Aorta (tissue), 5 donors: ENCODE measurements around the gene ATP9B. TPM values are rescaled to one million over a fixed set of nuclear protein-coding genes. Genes with fewer than 3 reads are reported as not detected.

Experiments used
- ATAC-seq: fragments of 200-7000 bp; cut with Tn5 transposase; one replicate; pipeline ENCODE4 v1.9.1; 2022; ENCODE audit warnings: moderate library complexity; ENCODE audit not compliant: low FRiP score
- DNase-seq, 2 donors: peaks; one replicate each; pipeline ENCODE4 v3.0.0-alpha.2; 2020
- H3K27ac ChIP-seq, 2 donors: one replicate each; pipeline ENCODE4 v1.5.1; 2013; ENCODE audit warnings: low read length in 2 of 2, mild to moderate bottlenecking in 2 of 2, moderate library complexity in 2 of 2, control low read depth in 1 of 2, inconsistent platforms in 1 of 2, low read depth in 1 of 2
- H3K27me3 ChIP-seq, 2 donors: one replicate each; pipeline ENCODE4 v1.6.1; 2013; ENCODE audit warnings: control low read depth in 1 of 2, low read length in 1 of 2, mild to moderate bottlenecking in 1 of 2, moderate library complexity in 1 of 2; ENCODE audit not compliant: insufficient read depth in 2 of 2, control insufficient read depth in 1 of 2
- H3K36me3 ChIP-seq, 2 donors: one replicate each; pipeline ENCODE4 v1.6.1; 2013; ENCODE audit warnings: control low read depth in 1 of 2, low read length in 1 of 2, mild to moderate bottlenecking in 1 of 2; ENCODE audit not compliant: insufficient read depth in 2 of 2, control insufficient read depth in 1 of 2
- H3K4me1 ChIP-seq, 2 donors: one replicate each; pipeline ENCODE4 v1.6.1; 2013; ENCODE audit warnings: low read length in 2 of 2, control low read depth in 1 of 2, mild to moderate bottlenecking in 1 of 2, moderate library complexity in 1 of 2; ENCODE audit not compliant: insufficient read depth in 2 of 2, control insufficient read depth in 1 of 2
- H3K4me3 ChIP-seq, 2 donors: one replicate each; pipeline ENCODE4 v1.5.1; 2013; ENCODE audit warnings: low read length in 2 of 2, control low read depth in 1 of 2, mild to moderate bottlenecking in 1 of 2
- H3K9me3 ChIP-seq: one replicate; pipeline ENCODE4 v1.6.1; 2013; ENCODE audit warnings: mild to moderate bottlenecking, low read length; ENCODE audit not compliant: control insufficient read depth
- WGBS, 2 donors: extraction: QIAGEN DNeasy Blood & Tissue Kit; methylation state at CpG; one replicate each; pipeline ENCODE4 v1.1.7; 2013; 5-methylcytosine and 5-hydroxymethylcytosine counted together
- intact Hi-C, 2 donors: fragments of 100-400 bp; cut with DNase I; formaldehyde crosslinking; loops; one replicate each; pipeline versions ENCODE4 v1.14.2 to v1.15.0; 2022
- polyA plus RNA-seq, 2 donors: library from polyadenylated mRNA; stranded (reverse); fragments of 200-250 nt; gene quantifications; one replicate each; pipeline ENCODE4 v1.2.3, GENCODE V29; 2013
- total RNA-seq, 2 donors: library from RNA; stranded (reverse); fragmentation: NEBNext Ultra II Directional; extraction: Animal tissue kit (Norgen Biotek cat#: 25700); gene quantifications; one replicate each; pipeline ENCODE4 v1.2.1, GENCODE V29; 2021
- donor health status: healthy with polysubstance abuse.
- donor health status: Bipolar disorder and iron deficiency.
- donor health status: DM: no; HTN: no; CAD: no.
- donor health status: DM: no; HTN: no; CAD: no.
- donor health status: DM: yes; HTN: yes; CAD: no.

Gene ATP9B
- total and polyA plus RNA-seq, 4 donors: 2.3 to 55.3 (median 30.5) TPM

DNA sequence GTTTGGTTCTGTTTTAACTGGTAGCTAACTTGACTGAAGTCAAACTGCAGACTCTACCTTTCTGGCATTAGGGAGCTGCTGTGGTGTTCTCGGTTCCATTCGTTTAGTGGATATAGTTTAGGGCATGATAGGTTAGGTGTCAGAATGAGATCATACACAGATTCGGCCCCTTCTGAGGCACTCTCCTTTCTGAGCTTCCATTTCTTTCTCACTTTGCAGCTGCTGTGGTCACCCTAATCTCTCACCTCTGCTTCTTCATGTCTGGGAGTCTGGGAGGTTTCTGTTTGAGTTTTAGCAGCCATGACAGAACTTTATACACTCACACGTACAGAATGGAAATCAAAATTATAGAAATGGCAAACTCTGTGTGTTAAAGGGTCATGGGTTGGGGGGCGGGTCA lies 122.8 kb downstream of the ATP9B start:
- Histone ChIP-seq H3K9me3 (no peaks in the 10 kb centered on the region), H3K36me3 (no peaks in the 10 kb centered on the region), H3K4me1 (no peaks in the 10 kb centered on the region), H3K27ac (no peak overlapping the region), H3K27me3 (no peaks in the 10 kb centered on the region), H3K4me3 (no peak overlapping the region)
- 90 to 95% methylated on average over 5 of the region's 5 CpGs for WGBS, 2 donors
- ATAC-seq: no peak
- no peak for DNase-seq
- intact Hi-C loops: no loop called here

GRCh38 chr18:79193826-79194225 lies 124.6 kb downstream of the ATP9B start:
- no peak for ATAC-seq
- Histone ChIP-seq H3K9me3 (no peaks in the 10 kb centered on the region), H3K27ac (no peak overlapping the region), H3K36me3 (no peaks in the 10 kb centered on the region), H3K4me1 (no peaks in the 10 kb centered on the region), H3K27me3 (no peaks in the 10 kb centered on the region), H3K4me3 (no peak overlapping the region)
- intact Hi-C loops: no loop called here
- WGBS, 2 donors: 89 to 92% methylated on average over 2 of the region's 2 CpGs
- no peak for DNase-seq

DNA sequence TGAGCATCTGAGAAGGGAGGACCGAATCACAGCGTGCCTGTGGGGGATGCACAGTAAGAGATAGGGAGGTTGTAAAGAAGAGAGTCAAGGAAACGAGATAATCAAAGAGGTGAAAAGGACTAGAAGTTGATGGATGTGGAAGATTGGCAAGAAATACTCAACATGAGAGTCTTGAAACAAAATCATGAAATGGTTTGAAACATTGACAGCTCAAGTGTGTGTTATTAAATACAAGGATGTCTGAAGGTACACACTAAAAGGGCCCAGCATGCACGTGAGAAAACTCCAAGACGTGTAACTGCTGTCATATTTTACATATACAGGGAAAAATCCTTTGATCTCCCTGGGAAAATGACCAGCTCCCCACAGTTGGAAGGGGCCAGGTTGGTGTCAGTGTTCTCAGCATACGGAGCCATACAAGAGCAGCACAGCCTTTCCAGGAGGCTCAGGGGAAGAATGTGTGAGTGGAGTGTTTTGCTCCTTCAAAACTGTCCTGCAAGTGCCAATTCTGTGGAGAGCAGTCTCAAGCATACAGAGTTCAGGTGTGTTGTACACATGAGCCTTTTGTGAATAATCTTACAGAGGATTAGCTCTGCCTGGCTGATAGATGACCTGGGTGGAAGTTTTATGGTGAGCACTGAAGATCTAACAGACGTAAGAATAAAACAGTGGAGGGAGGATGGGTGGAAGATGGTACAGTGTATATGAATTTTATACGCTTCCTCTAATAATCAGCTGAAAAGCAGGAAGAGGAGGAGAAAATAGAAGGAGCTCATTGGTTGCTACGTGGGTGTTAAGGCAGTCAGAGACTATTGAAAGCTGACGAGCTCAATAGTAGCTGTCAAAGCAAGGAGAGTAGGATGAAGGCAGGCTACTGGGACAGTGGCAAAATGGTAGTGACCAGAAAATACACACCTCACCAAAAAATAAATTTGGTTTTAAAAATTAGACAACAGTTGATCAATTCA lies 126.8 kb downstream of the ATP9B start:
- Histone ChIP-seq H3K27me3 (no peaks in the 10 kb centered on the region), H3K9me3 (no peaks in the 10 kb centered on the region), H3K36me3 (no peaks in the 10 kb centered on the region), H3K27ac (no peak overlapping the region), H3K4me3 (no peak overlapping the region), H3K4me1 (no peaks in the 10 kb centered on the region)
- intact Hi-C loops: no loop called here
- WGBS, 2 donors: 89 to 92% methylated on average over 10 of the region's 10 CpGs
- no peak for DNase-seq
- ATAC-seq: no peak

DNA sequence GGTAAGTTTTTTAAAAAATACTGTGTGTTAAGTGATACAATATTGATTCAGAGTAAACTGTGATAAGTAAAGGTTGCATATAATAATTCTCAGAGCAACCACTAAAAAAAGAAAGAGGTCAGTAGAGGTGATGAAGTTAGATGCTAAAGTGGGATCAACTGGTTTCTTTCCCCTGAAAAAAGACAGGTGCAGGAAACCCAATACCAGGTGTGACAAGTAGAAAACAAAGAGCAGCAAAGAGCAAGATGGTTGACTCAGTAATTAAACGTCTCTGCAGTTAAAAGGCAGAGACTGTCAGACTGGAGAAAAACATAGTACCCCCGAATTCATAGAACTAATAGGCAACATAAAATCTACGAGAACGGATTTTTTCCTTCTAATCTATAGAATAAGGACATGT lies 128.3 kb downstream of the ATP9B start:
- WGBS, 2 donors: 92 to 93% methylated on average over 4 of the region's 4 CpGs
- H3K4me1 ChIP-seq: no peaks in the 10 kb centered on the region
- intact Hi-C loops: no loop called here

GRCh38 chr18:79199691-79200374 lies 130.6 kb downstream of the ATP9B start:
- DNase-seq (no peak), ATAC-seq (no peak)
- H3K27me3 ChIP-seq: no peaks in the 10 kb centered on the region
- no peaks in the 10 kb centered on the region for H3K4me1 ChIP-seq
- no peak overlapping the region for H3K27ac ChIP-seq
- no peaks in the 10 kb centered on the region for H3K9me3 ChIP-seq
- H3K36me3 ChIP-seq: no peaks in the 10 kb centered on the region
- intact Hi-C loops: no loop called here
- H3K4me3 ChIP-seq: no peak overlapping the region
- 81 to 84% methylated on average over 7 of the region's 7 CpGs for WGBS, 2 donors

More for the DNA sequence above, 128.3 kb downstream of the ATP9B start:
- Histone ChIP-seq H3K36me3 (no peaks in the 10 kb centered on the region), H3K4me3 (no peak overlapping the region), H3K27me3 (no peaks in the 10 kb centered on the region), H3K9me3 (no peaks in the 10 kb centered on the region), H3K27ac (no peak overlapping the region)
- no peak for ATAC-seq
- no peak for DNase-seq

GRCh38 chr18:79200546-79201268 lies 131.5 kb downstream of the ATP9B start:
- WGBS, 2 donors: 79 to 84% methylated on average over 7 of the region's 7 CpGs
- Histone ChIP-seq H3K27me3 (no peaks in the 10 kb centered on the region), H3K27ac (no peak overlapping the region), H3K36me3 (no peaks in the 10 kb centered on the region), H3K4me1 (no peaks in the 10 kb centered on the region), H3K4me3 (no peak overlapping the region), H3K9me3 (no peaks in the 10 kb centered on the region)
- DNase-seq: peak in 1 of 2 donors; percentile 86
- intact Hi-C loops: no loop called here
- ATAC-seq: peak; percentile 95

DNA sequence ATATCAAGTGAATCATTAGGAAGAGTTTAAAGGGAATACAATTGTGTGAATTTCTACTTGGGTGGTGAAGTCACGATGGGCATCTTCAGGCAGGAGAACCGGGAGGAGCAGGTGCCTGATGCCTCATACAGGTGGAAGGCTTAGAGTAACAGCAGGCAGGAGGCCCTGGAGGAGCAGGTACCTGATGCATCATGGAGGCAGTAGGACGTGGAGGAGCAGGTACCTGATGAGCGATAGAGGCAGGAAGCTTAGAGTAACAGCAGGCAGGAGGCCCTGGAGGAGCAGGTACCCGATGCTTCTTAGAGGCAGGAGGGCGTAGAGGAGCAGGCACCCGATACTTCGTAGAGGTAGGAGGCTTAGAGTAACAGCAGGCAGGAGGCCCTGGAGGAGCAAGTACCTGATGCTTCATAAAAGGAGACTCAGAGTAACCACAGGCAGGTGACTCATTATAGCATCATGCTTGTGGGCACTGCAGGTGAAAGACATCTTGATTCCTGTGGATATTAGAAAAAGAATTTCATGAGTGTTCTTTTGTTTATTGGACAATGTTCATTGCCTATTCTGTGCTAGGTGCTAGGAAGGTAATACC lies 133.9 kb downstream of the ATP9B start:
- intact Hi-C loops: no loop called here
- WGBS, 2 donors: 95 to 96% methylated on average over 8 of the region's 8 CpGs
- no peaks in the 10 kb centered on the region for H3K4me1 ChIP-seq
- DNase-seq (no peak), ATAC-seq (no peak)
- H3K36me3 ChIP-seq: peaks cover 0 to 4% of the 10 kb centered on the region in 2 donors
- H3K27me3 ChIP-seq: no peaks in the 10 kb centered on the region
- no peaks in the 10 kb centered on the region for H3K9me3 ChIP-seq
- no peak overlapping the region for H3K4me3 ChIP-seq
- no peak overlapping the region for H3K27ac ChIP-seq
